ENCODE results near the gene ESYT2. TPM values are rescaled to one million over a fixed set of nuclear protein-coding genes. Genes with fewer than 3 reads are reported as not detected.

The ESYT2 gene
- total RNA-seq, 1 experiment from 2014 or later: 37.5 TPM

DNA sequence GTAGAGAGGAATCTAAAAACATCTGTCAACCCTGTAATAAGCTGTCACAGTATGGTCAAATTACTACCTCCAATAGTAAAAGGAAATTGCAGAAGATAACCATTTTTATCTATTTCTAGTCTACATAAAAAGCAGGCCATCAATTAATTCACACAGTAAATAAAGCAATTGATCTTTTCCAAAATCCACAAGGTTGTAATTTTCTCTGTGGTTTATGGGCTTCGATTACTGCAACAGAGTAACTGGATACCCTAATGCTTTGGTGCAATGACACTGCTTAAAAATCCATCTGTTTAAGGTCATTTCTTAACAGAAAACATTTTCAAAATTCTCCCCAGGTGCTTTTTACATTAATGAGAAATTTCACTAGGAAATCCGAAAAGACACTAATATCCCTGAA is 23.9 kb downstream of the ESYT2 start:
- CTCF ChIA-PET: no interaction called here
- no peaks in the 10 kb centered on the region for H3K9me3 ChIP-seq (ENCODE audit: low read depth, low read length, poor library complexity, severe bottlenecking)
- TF ChIP-seq, protein P1, sequence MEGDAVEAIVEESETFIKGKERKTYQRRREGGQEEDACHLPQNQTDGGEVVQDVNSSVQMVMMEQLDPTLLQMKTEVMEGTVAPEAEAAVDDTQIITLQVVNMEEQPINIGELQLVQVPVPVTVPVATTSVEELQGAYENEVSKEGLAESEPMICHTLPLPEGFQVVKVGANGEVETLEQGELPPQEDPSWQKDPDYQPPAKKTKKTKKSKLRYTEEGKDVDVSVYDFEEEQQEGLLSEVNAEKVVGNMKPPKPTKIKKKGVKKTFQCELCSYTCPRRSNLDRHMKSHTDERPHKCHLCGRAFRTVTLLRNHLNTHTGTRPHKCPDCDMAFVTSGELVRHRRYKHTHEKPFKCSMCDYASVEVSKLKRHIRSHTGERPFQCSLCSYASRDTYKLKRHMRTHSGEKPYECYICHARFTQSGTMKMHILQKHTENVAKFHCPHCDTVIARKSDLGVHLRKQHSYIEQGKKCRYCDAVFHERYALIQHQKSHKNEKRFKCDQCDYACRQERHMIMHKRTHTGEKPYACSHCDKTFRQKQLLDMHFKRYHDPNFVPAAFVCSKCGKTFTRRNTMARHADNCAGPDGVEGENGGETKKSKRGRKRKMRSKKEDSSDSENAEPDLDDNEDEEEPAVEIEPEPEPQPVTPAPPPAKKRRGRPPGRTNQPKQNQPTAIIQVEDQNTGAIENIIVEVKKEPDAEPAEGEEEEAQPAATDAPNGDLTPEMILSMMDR (conservative IDR thresholded peaks at IDR 0.05; ENCODE audit: low read depth, low read length): no peak
- TF ChIP-seq EZH2 (IDR thresholded peaks at IDR 0.05; ENCODE audit: borderline replicate concordance, low read depth, low read length, poor library complexity, severe bottlenecking): no peak

DNA sequence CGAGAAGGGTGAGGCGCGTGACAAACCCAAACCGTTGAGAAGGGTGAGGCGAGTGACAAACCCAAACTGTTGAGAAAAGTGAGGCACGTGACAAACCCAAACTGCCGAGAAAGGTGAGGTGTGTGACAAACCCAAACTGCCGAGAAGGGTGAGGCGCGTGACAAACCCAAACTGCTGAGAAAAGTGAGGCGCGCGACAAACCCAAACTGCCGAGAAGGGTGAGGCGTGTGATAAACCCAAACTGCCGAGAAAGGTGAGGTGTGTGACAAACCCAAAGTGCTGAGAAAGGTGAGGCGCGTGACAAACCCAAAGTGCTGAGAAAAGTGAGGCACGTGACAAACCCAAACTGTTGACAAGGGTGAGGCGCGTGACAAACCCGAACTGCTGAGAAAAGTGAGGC is 25.0 kb downstream of the ESYT2 start:
- TF ChIP-seq EZH2 (IDR thresholded peaks at IDR 0.05; ENCODE audit: borderline replicate concordance, low read depth, low read length, poor library complexity, severe bottlenecking): no peak
- TF ChIP-seq, protein P1 (conservative IDR thresholded peaks at IDR 0.05; ENCODE audit: low read depth, low read length): no peak
- no peaks in the 10 kb centered on the region for H3K36me3 ChIP-seq (ENCODE audit: insufficient read depth, low read length, poor library complexity, severe bottlenecking)
- H3K4me3 ChIP-seq (ENCODE audit: low read depth, low read length, poor library complexity, severe bottlenecking): no peak overlapping the region
- no peaks in the 10 kb centered on the region for H3K27me3 ChIP-seq (replicated peaks; ENCODE audit: insufficient read depth, low read depth, low read length, poor library complexity)
- ChIA-PET POLR2A (ENCODE audit: low non-redundant PET) (no interaction called here), CTCF (no interaction called here)
- intact Hi-C loops (cut with micrococcal nuclease; ENCODE audit: unreplicated experiment): no loop called here
- peaks cover 22% of the 10 kb centered on the region for H3K4me1 ChIP-seq (ENCODE audit: insufficient read depth, low read length, poor library complexity, severe bottlenecking)
- BruUV-seq (replicated peaks): no TSS peak
- H3K9me3 ChIP-seq (ENCODE audit: low read depth, low read length, poor library complexity, severe bottlenecking): no peaks in the 10 kb centered on the region
- no peak for DNase-seq (ENCODE audit: low spot score)
- no peak overlapping the region for H3K27ac ChIP-seq (ENCODE audit: low read depth, low read length, poor library complexity, severe bottlenecking)

More for the DNA sequence above, 23.9 kb downstream of the ESYT2 start:
- Histone ChIP-seq H3K27me3 (replicated peaks; ENCODE audit: insufficient read depth, low read depth, low read length, poor library complexity) (no peaks in the 10 kb centered on the region), H3K27ac (ENCODE audit: low read depth, low read length, poor library complexity, severe bottlenecking) (no peak overlapping the region), H3K4me1 (ENCODE audit: insufficient read depth, low read length, poor library complexity, severe bottlenecking) (peaks cover 22% of the 10 kb centered on the region), H3K4me3 (ENCODE audit: low read depth, low read length, poor library complexity, severe bottlenecking) (no peak overlapping the region), H3K36me3 (ENCODE audit: insufficient read depth, low read length, poor library complexity, severe bottlenecking) (no peaks in the 10 kb centered on the region)
- no TSS peak for BruUV-seq (replicated peaks)
- POLR2A ChIA-PET (ENCODE audit: low non-redundant PET): no interaction called here
- intact Hi-C loops (cut with micrococcal nuclease; ENCODE audit: unreplicated experiment): no loop called here
- DNase-seq (ENCODE audit: low spot score): no peak

DNA sequence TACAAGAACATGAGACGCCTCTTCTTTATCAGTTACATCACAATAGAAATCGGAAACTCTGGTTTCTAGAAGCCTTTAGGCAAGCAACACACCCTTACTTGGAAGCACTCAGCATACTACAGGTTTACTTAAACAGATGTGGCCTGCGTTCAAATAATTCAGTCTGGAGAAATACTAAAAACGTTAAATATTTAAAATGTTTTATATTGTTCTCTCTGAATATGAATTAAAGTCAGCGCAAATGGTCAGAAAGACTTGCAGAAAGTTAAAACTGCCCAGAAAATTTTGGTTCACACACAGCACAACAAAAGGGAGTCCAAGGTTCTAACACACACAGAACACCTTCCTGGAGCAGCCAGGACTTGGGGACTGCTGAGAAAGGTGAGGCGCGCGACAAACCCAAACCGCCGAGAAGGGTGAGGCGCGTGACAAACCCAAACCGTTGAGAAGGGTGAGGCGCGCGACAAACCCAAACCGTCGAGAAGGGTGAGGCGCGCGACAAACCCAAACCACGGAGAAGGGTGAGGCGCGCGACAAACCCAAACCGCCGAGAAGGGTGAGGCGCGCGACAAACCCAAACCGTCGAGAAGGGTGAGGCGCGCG is 25.8 kb downstream of the ESYT2 start:
- Histone ChIP-seq H3K9me3 (ENCODE audit: low read depth, low read length, poor library complexity, severe bottlenecking) (no peaks in the 10 kb centered on the region), H3K4me3 (ENCODE audit: low read depth, low read length, poor library complexity, severe bottlenecking) (no peak overlapping the region), H3K27me3 (replicated peaks; ENCODE audit: insufficient read depth, low read depth, low read length, poor library complexity) (no peaks in the 10 kb centered on the region), H3K4me1 (ENCODE audit: insufficient read depth, low read length, poor library complexity, severe bottlenecking) (peaks cover 22% of the 10 kb centered on the region), H3K27ac (ENCODE audit: low read depth, low read length, poor library complexity, severe bottlenecking) (peak overlapping the region; percentile 60), H3K36me3 (ENCODE audit: insufficient read depth, low read length, poor library complexity, severe bottlenecking) (no peaks in the 10 kb centered on the region)
- intact Hi-C loops (cut with micrococcal nuclease; ENCODE audit: unreplicated experiment): no loop called here
- ChIA-PET CTCF (no interaction called here), POLR2A (ENCODE audit: low non-redundant PET) (no interaction called here)
- BruUV-seq (replicated peaks): no TSS peak
- DNase-seq (ENCODE audit: low spot score): no peak
- TF ChIP-seq EZH2 (IDR thresholded peaks at IDR 0.05; ENCODE audit: borderline replicate concordance, low read depth, low read length, poor library complexity, severe bottlenecking): no peak
- TF ChIP-seq, protein P1 (conservative IDR thresholded peaks at IDR 0.05; ENCODE audit: low read depth, low read length): no peak

All from A673 (cell line).